ENCODE measurements around the gene NDUFA13. TPM values are rescaled to one million over a fixed set of nuclear protein-coding genes. Genes with fewer than 3 reads are reported as not detected.
A peak's percentile ranks its signal among the peaks of the same experiment; 100 is the strongest.

The NDUFA13 gene
- polyA plus RNA-seq, 3 donors = 169 to 404 (median 248) TPM

DNA sequence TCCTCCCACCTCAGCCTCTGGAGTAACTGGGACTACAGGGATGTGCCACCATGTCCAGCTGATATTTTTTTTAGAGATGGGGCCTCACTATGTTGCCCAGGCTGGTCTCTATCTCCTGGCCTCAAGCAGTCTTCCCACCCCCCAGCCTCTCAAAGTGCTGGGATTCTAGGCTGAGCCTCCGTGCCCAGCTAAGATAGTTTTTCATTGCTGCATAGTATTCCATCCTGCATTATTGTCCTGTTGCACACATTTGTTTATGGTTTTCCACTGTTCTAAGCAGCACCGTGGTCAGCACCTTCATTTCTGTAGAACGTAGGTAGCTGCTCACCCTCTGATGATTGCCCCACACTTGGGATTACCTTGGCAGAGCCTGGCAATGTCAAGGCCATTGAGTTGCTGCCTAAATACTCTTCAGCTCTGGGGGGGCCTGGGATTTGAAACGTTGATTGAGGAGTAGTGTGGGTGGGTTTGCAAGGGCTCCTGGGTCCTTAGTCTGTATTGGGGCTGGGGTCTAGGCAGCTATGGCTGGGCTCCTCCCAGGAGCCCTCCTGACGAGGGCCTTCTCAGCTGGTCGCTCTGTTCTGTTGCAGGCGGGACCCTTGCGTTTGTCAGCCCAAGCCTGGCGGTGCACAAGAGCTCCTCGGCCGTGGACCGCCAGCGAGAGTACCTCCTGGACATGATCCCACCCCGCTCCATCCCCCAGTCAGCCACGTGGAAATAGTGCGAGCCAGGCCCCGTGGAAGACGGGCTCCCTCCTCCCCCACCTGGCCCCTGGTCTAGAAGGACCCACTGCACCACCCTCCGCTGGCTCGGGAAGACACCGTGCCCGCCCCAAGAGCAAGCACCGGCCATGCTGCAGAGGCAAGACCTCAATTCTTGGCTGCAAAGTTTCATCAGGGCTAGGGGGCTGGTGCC, 11.0 kb upstream of the NDUFA13 start:
- no peak overlapping the region for H3K27ac ChIP-seq (ENCODE audit: low read depth, low read length)
- 90 to 92% (median 91%) methylated on average over 23 of the region's 23 CpGs for WGBS, 3 donors

DNA sequence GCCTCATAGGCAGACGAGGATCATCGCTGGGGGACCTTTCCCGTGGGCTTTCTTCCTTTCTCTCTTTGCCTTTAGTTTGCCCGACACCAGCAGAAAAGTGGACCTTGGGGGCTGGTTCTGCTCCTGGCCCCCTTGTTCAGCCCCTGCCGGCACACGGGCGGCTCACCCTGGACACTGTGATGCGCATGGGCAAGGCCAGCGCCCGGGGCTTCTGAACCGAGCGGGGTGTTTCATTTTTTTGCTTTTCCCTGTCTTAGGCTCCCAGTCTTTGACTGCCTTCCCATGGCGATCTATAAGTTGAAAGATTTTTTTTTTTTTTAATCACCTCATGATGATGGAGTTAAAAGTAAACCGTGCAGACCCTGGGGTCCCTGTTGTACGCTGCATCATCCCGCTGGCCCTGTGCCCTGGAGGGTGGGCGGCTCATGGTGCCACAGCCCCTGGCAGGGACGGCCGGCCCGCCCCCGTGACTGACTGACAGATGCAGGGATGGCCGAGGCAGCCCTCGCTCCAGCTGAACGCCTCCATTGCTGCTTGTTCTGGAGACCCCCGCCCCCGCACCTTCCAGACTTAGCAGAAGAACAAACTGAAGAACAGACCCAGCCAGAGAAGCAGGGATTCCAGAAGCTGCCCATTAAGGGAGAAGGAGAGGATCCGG, 10.2 kb upstream of the NDUFA13 start:
- WGBS, 3 donors = 89 to 91% (median 90%) methylated on average over 27 of the region's 27 CpGs
- no peak overlapping the region for H3K27ac ChIP-seq (ENCODE audit: low read depth, low read length)

DNA sequence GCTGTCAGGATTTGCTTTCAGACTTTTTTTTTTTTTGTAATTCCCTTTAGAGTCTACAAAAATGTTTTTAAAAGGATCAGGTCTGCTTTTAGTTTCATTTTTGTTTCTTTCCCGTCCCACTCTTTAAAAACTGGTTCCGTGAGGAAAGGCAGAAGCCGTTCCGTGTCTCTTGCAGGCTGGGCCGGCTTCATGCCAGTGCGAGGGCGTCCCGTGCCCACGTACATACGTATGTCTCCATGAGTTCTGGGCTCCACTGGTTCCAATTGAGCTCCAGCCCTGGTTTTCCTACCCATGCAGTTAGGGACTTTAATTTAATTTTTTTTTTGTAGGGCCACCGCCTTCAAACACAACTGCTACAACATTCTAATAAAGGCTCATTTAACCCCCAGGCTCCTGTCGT, 9.4 kb upstream of the NDUFA13 start:
- WGBS, 3 donors = 68 to 93% (median 85%) methylated on average over 12 of the region's 12 CpGs
- H3K27ac ChIP-seq (ENCODE audit: low read depth, low read length) = no peak overlapping the region

DNA sequence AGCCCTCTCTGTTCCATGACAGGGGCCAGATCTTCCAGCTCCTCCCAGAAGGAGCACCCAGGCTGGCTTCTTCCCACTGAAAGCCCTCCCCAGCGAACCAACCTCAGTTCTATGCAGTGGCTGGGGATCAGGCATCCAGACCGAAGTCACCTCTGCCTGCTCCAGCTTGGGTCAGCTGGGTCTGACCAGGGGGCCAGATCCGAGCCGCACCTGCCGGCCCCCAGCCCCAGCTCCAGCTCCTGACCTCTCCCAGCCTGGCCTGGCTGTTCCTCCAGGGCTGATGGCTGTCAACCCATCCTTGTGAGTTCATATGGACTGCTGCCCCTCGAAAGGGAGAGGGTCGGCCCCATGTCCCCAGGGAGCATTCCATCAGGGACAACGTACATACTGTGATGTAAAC, 8.7 kb upstream of the NDUFA13 start:
- no peak overlapping the region for H3K27ac ChIP-seq (ENCODE audit: low read depth, low read length)
- WGBS, 3 donors = 82 to 89% (median 85%) methylated on average over 8 of the region's 8 CpGs

DNA sequence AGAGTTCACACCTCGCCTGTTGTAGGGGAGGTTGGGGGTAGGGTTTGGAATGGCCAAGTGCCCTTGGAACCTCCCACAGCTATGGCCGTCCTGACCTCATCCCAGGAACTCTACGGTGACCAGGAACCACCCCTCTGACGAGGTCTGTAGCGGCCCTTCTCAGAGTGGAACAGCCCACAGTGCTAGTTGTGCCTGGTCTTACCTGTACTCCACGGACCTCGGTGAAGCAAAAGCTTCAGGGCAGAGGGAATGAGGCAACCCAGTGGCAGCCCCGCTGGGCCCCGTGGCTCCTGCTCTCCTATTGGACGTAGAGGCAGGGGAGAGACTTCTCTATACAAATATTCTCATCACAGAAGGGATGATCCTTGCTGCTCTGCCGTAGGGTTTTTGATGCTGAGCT, 7.8 kb upstream of the NDUFA13 start:
- 82% methylated on average over 11 of the region's 11 CpGs for WGBS, 3 donors

DNA sequence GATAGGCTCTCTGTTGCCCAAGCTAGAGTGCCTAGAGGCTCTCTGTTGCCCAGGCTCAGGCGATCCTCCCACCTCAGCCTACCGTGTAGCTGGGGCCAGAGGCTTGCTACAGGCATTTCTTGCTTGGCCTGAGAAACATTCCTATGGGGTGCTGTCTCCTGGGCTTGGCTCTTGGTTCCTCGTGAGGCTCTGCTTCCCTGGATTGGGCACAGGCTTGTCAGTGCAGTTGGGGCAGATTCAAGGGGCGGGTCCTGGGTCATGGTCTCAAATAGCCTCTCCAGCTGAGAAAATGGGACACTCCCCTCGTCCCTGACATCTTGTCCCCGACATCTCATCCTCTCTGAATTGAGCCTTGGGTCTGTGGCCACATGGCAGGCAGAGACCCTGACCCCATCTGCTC, 5.6 kb upstream of the NDUFA13 start:
- H3K27ac ChIP-seq (ENCODE audit: low read depth, low read length) = no peak overlapping the region
- 39 to 50% (median 46%) methylated on average over 6 of the region's 6 CpGs for WGBS, 3 donors

More for the DNA sequence above, 7.8 kb upstream of the NDUFA13 start:
- H3K27ac ChIP-seq (ENCODE audit: low read depth, low read length) = no peak overlapping the region

DNA sequence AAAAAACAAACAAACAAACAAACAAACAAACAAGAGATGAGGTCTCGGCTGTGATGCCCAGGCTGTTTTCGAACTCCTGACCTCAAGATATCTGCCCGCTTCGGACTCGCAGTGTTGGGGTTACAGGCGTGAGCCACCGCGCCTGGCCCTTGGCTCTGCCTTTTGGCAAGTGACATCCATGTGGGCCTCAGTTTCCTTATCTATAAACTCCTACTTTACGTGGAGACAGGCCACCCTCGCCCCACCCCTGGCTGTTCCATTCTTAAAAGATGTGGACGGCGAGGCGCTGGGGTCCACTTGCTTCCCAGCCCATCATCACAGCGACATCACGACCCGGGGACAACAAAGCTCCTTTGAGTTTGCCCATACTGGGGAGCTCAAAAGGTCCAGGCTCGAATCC, 2.3 kb upstream of the NDUFA13 start:
- WGBS, 3 donors = 79 to 87% (median 84%) methylated on average over 17 of the region's 17 CpGs
- H3K27ac ChIP-seq (ENCODE audit: low read depth, low read length) = no peak overlapping the region

DNA sequence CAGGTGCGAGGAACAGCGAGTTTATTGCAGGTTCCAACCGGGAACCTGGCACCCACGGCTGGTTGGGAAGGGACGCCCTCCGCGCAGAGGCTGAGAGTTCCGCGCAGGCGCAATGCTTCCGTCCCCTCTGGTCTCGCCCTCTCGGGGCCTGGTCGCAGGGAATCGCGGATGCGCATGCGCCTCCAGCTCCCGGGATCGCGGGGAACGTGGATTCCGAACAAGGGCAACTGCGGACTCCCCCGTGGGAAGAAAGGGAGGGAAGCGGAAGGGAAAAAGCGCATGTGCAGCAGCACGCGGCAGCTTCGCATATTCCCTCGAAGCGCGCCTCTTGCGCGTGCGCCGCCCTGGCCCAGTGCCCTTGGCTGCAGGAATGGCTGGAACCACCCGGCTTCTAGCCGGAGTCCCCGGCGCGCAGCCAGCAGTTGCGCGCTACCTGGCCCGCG, 1.8 kb upstream of the NDUFA13 start:
- H3K27ac ChIP-seq (ENCODE audit: low read depth, low read length) = no peak overlapping the region
- WGBS, 3 donors = 24 to 33% (median 27%) methylated on average over 46 of the region's 46 CpGs

DNA sequence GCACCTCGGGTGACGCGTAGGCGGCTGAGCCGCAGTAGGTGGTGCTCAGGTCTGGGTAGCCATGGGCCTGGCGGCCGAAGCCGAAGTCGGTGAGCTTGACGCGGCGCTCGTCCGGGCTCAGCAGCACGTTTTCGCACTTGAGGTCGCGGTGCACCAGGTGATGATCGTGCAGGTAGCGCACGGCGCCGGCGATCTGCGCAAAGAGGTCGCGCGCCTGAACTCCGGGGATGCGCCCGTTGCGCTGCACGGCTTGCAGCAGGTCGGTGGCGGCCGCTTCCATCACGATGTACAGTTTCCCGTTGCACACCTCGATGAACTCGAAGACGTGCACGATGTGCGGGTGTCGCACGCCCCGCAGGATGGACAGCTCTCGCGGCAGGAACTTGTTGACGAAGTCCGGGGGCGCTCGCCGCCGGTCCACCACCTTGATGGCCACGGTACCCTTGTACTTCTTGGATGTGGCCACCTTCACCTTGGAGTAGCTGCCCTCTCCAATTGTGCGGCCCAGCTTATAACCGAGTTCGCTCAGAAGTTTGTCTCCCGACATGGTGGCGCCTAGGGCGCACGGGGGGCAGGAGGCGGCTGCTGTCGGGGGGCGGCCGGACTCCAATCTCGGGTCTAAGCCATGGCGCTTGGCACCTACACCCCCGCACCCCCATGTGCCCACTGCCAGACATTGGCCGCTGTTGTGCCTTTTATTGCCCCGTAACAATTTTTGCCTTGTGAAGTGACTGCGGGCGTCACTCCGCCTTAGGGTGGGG, 964 bp upstream of the NDUFA13 start, which contains the start of gene TSSK6:
Gene TSSK6 (minus strand): TSS at position 668 of the 761 bp plus-strand sequence. CDS start 121 bp downstream, at position 547.
- WGBS, 3 donors = 83 to 86% (median 85%) methylated on average over 72 to 74 of the region's 74 CpGs
- peak within 1 kb of the TSS; percentile 9 for H3K27ac ChIP-seq (ENCODE audit: low read depth, low read length)

DNA sequence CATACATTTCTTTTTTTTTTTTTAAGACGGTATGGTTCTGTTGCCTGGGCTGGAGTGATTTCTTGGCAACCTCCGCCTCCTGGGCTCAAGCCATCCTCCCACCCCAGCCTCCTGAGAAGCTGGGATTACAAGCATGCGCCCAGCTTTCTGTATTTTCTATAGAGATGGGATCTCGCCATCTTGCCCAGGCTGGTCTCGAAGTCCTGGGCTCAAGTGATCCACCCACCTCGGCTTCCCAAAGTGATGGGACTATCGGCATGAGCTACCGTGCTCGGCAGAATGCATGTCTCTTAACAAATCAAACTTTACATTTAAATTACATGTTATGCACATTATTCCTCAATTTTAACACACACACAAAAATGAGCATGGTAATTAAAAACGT, 1.2 kb downstream of the NDUFA13 start:
- WGBS, 3 donors = 78 to 88% (median 84%) methylated on average over 10 of the region's 10 CpGs
- no peak overlapping the region for H3K27ac ChIP-seq (ENCODE audit: low read depth, low read length)

DNA sequence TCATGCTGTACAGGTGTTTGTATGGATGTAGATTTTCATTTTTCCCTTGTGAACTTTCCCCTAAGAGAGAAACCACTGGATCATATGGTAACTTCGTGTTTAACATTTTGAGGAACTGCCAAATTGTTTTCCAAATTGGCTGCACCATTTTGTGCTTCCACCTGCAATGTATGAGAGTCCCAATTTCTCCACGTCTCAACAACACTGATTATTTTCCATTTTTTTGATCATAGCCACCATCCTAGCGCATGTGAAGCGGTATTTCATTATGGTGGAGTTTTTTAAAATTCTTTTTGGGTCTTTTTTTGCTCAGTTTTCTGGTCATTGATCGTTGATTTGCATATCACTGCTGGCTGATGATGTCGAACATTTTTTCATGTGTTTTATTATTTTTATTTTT, 5.0 kb downstream of the NDUFA13 start:
- H3K27ac ChIP-seq (ENCODE audit: low read depth, low read length) = no peak overlapping the region
- WGBS, 3 donors = 80 to 83% (median 83%) methylated on average over 6 of the region's 6 CpGs

DNA sequence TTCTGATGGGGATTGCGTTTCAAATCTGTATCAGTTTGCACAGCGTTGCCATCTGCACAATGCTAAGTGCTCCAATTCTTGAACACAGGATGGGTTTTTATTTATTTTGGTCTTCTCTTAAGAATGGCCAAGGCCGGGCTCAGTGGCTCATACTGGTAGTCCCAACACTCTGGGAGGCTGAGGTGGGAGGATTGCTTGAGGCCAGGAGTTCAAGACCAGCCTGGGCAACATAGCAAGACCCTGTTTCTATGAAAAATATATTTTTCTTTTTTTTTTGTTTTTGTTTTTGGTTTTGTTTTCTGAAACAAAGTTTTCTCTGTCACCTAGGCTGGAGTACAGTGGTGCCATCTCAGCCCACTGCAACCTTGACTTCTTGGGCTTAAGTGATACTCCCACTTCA, 7.2 kb downstream of the NDUFA13 start:
- WGBS, 3 donors = 80 to 88% (median 82%) methylated on average over 3 of the region's 3 CpGs
- H3K27ac ChIP-seq (ENCODE audit: low read depth, low read length) = no peak overlapping the region

DNA sequence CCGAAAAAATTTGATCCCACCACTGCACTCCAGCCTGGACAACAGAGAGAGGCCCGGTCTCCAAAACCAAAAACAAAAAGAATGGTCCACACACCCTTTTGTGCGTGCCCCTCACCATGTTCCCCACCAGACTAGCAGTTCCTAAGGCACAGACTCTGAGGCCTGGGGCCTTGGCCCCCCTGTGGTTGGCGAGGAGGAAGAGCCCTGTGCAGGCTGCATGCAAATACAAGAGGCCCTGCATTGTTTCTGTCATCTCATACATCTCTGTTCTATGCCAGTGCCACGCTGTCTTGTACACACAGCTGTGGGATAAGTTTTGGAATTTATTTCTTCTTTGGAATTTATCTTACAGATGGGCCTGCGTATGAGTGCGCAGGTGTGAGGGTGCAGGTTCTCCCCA, 8.0 kb downstream of the NDUFA13 start:
- H3K27ac ChIP-seq (ENCODE audit: low read depth, low read length) = no peak overlapping the region
- 85 to 91% (median 86%) methylated on average over 7 of the region's 7 CpGs for WGBS, 3 donors

DNA sequence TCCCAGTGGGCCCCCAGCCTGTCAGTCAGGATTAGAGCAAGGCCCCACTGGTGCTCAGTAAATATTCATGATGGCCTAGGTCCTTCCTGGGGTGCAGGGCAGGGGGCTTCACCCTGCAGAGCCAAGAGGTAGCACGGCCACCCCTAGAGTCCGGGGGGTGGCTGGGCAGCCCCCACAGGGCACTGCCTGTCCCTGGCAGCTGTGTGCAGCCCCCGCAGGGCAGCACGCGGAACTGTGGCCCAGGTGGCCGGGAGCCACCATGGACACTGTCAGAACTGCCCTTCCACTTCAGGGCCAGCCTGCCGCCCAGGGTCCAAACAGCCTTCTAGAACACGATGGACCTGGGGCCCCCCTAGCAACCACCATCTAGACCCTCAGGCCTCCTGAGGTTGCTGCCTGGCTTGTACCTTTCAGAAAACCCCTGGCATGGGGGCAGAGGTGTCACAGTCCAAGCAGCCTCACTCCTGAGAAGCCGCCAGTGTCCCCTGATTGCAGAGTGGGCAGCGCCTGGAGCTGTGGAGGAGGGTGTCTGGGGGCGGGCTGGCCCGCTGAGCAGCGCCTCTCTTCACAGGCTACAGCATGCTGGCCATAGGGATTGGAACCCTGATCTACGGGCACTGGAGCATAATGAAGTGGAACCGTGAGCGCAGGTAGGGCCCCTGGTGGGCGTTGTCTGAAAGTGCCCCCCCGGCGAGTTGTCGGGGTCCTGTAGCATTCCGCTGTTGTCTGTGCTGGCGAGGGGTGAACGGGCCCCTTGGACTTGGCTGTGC, 9.8 kb downstream of the NDUFA13 start:
- WGBS, 3 donors = 90 to 95% (median 90%) methylated on average over 23 of the region's 23 CpGs
- H3K27ac ChIP-seq (ENCODE audit: low read depth, low read length) = no peak overlapping the region

DNA sequence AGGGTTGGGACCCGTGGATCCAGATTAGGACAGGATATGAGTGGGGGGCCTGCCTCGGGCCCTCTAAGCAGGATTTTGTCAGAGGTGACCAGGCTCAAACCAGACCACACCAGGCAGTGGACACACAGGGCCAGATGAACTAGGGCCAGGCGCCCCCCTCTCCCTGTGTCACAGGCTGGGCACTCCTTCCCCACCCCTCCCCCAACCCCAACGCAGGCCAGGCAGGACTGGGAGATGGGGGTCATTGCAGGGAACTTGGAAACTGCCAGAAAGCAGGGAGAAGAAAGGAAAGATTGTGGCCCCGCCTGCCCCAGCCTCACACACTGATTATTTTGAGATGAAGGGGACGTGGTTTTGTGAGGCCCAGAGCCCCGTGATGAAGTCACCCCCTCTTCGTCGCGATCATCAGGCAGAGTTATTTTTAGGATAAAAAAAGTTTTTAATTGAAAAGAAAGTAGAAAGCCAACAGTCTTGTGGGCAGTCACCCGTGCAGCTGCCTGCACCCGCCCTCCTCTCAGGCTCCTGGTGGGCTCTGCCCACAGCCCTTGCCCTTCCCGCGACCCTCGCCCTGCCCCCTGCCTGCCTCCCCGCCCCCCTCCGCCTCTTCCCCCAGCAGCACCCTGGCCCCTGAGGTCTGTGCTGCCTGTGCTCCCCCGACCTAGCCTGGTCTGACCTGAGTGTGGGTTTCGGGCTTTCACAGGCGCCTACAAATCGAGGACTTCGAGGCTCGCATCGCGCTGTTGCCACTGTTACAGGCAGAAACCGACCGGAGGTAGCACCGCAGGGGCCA, 10.8 kb downstream of the NDUFA13 start:
- no peak overlapping the region for H3K27ac ChIP-seq (ENCODE audit: low read depth, low read length)
- WGBS, 3 donors = 79 to 84% (median 84%) methylated on average over 24 to 28 of the region's 28 CpGs

DNA sequence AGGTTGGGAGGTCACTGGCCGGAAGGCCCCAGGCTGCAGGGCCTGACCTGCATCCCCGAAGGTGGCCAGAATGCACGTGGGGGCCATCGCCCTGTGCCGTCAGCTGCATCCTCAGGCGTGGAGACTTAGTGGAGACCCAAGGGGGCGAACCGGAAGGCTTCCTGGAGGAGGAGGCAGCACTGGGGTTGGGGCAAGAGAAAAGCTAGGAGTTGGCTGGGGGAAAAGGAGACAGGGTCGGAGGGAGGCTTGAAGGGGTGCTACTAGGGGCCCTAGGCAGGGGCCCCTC, 11.3 kb downstream of the NDUFA13 start:
- no peak overlapping the region for H3K27ac ChIP-seq (ENCODE audit: low read depth, low read length)
- WGBS, 3 donors = 90 to 98% (median 94%) methylated on average over 9 of the region's 9 CpGs

DNA sequence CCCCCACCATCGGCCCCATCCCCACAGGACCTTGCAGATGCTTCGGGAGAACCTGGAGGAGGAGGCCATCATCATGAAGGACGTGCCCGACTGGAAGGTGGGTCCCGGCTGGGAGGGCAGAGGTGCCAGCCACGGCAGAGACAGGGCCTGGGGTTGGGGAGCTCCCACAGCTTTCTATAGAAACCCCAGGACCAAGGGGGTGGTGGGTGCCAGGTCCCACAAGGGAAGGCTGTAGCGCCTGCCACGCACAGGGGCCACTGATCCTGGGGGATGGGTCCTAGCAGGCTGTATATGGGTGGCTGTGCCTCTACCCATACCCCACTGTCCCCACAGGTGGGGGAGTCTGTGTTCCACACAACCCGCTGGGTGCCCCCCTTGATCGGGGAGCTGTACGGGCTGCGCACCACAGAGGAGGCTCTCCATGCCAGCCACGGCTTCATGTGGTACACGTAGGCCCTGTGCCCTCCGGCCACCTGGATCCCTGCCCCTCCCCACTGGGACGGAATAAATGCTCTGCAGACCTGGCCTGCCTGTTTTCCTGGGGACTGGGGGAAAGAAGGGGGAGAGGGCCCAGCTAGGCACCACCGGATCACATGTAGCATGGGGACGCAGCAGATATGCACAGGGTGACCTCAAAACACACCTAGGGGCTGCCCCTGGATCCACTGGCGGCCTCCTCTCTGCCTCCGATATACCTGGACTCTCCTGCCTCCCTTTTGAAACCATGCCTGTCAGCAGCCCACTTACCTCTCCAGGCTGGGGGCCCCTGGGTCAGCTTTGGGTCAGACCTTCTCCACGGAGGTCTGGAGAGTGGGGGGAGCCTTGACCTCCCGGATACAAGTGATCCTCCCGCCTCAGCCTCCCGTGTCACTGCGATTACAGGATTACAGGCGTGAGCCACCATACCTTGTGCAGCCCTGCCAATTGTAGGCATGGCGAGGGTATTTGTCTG, 11.9 kb downstream of the NDUFA13 start:
- no peak overlapping the region for H3K27ac ChIP-seq (ENCODE audit: low read depth, low read length)
- WGBS, 3 donors = 90 to 95% (median 95%) methylated on average over 26 to 27 of the region's 27 CpGs

Data from adipose tissue (tissue), 3 donors.